ENCODE data around the gene SMYD4. TPM values are rescaled to one million over a fixed set of nuclear protein-coding genes. Genes with fewer than 3 reads are reported as not detected.

Gene SMYD4
- total RNA-seq, 1 donor from 2014 or later, result 8.4 TPM

GRCh38 chr17:1852327-1852726, 22.6 kb upstream of the SMYD4 start:
- no peak for DNase-seq (ENCODE audit: low spot score)
- H3K4me1 Mint-ChIP-seq (ENCODE audit: low read depth), result peaks cover 4% of the 10 kb centered on the region
- H3K27ac Mint-ChIP-seq (ENCODE audit: unreplicated experiment), result no peak overlapping the region
- peaks cover 21% of the 10 kb centered on the region for H3K36me3 Mint-ChIP-seq (ENCODE audit: low read depth)
- H3K27me3 Mint-ChIP-seq (ENCODE audit: low read depth), result no peaks in the 10 kb centered on the region
- H3K9me3 Mint-ChIP-seq (ENCODE audit: low read depth), result no peaks in the 10 kb centered on the region
- TF ChIP-seq, protein P1, sequence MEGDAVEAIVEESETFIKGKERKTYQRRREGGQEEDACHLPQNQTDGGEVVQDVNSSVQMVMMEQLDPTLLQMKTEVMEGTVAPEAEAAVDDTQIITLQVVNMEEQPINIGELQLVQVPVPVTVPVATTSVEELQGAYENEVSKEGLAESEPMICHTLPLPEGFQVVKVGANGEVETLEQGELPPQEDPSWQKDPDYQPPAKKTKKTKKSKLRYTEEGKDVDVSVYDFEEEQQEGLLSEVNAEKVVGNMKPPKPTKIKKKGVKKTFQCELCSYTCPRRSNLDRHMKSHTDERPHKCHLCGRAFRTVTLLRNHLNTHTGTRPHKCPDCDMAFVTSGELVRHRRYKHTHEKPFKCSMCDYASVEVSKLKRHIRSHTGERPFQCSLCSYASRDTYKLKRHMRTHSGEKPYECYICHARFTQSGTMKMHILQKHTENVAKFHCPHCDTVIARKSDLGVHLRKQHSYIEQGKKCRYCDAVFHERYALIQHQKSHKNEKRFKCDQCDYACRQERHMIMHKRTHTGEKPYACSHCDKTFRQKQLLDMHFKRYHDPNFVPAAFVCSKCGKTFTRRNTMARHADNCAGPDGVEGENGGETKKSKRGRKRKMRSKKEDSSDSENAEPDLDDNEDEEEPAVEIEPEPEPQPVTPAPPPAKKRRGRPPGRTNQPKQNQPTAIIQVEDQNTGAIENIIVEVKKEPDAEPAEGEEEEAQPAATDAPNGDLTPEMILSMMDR (IDR thresholded peaks at IDR 0.05), result no peak
- no peak overlapping the region for H3K4me3 Mint-ChIP-seq (ENCODE audit: unreplicated experiment)

DNA sequence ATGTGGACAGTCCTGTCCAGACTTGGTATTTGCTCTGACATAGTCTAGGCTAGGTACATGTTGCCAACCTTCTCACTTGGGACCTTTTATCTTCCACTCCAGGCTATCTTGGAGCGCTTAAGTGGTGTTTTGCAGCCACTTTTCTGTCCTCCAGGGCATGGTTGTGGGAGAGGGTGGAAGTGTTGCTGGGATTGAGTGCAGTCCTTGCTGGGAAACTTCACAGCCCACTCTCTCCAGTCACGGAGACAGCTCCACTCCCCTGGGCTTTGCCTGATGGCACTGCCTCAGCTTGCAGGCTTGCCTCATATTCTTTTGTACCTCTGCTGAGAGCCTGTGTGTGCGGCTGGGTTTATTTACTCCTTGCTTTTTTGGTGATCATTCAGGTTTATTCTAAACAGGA, 17.5 kb upstream of the SMYD4 start:
- Mint-ChIP-seq H3K27ac (ENCODE audit: unreplicated experiment) (no peak overlapping the region), H3K27me3 (ENCODE audit: low read depth) (no peaks in the 10 kb centered on the region), H3K9me3 (ENCODE audit: low read depth) (no peaks in the 10 kb centered on the region), H3K4me3 (ENCODE audit: unreplicated experiment) (no peak overlapping the region), H3K36me3 (ENCODE audit: low read depth) (peaks cover 24% of the 10 kb centered on the region), H3K4me1 (ENCODE audit: low read depth) (peaks cover 4% of the 10 kb centered on the region)
- no peak for DNase-seq (ENCODE audit: low spot score)
- TF ChIP-seq, protein P1 (IDR thresholded peaks at IDR 0.05), result no peak

- no peaks in the 10 kb centered on the region for H3K27me3 Mint-ChIP-seq (ENCODE audit: low read depth)
- no peaks in the 10 kb centered on the region for H3K4me1 Mint-ChIP-seq (ENCODE audit: low read depth)
- H3K9me3 Mint-ChIP-seq (ENCODE audit: low read depth), result no peaks in the 10 kb centered on the region
- peaks cover 20% of the 10 kb centered on the region for H3K36me3 Mint-ChIP-seq (ENCODE audit: low read depth)
- H3K4me3 Mint-ChIP-seq (ENCODE audit: unreplicated experiment), result no peak overlapping the region
- no peak overlapping the region for H3K27ac Mint-ChIP-seq (ENCODE audit: unreplicated experiment)
- no peak for DNase-seq (ENCODE audit: low spot score)
- TF ChIP-seq, protein P1 (IDR thresholded peaks at IDR 0.05), result no peak
Observed at GRCh38 chr17:1843947-1844346, 14.2 kb upstream of the SMYD4 start.

DNA sequence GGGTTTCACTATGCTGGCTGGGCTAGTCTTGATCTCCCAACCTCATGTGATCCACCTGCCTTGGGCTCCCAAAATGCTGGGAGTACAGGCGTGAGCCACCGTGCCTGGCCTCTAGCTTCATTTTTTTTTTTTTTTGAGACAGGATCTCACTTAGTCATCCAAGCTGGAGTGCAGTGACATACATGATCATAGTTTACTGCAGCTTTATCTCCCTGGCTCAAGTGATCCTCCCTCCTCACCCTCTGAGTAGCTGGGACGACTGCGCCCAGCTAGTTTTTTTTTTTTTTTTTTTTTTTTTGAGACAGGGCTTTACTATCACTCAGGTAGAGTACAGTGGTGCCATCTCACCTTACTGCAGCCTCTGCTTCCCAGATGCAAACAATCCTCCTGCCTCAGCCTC, 9.8 kb upstream of the SMYD4 start:
- no peak for DNase-seq (ENCODE audit: low spot score)
- H3K4me3 Mint-ChIP-seq (ENCODE audit: unreplicated experiment), result no peak overlapping the region
- H3K9me3 Mint-ChIP-seq (ENCODE audit: low read depth), result no peaks in the 10 kb centered on the region
- H3K4me1 Mint-ChIP-seq (ENCODE audit: low read depth), result no peaks in the 10 kb centered on the region
- no peak overlapping the region for H3K27ac Mint-ChIP-seq (ENCODE audit: unreplicated experiment)
- no peaks in the 10 kb centered on the region for H3K27me3 Mint-ChIP-seq (ENCODE audit: low read depth)
- TF ChIP-seq, protein P1 (IDR thresholded peaks at IDR 0.05), result no peak
- H3K36me3 Mint-ChIP-seq (ENCODE audit: low read depth), result peaks cover 10% of the 10 kb centered on the region

DNA sequence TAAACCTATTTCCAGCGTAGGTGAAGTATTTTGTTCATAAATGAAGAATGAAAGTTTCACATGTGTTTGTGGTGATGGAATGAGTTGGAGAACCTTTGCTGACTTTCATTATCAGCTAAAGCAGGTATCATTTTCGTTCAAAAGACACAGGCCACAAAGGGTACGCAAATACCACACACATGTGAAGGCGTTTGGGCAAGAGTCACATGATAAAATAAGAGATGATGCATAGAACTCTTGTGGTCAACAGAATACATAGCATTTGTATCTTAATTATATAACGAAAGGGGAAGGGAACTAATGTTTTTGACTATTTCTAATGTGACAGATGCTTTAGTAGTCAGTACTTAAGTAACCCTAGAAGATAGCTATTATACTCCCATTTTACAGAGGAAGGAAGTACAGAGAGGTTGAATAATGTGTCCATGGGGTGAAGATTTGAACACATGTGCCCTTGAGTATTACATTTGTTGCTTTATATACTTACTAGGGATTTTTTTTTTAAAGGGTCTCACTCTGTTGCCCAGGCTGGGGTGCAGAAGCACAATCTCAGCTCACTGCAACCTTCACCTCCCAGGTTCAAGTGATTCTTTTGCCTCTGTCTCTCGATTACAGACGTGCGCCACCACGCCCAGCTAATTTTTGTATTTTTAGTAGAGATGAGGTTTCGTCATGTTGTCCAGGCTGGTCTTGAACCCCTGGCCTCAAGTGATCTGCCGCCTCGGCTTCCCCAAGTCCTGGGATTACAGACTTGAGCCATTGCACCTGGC, 4.9 kb upstream of the SMYD4 start:
- H3K4me1 Mint-ChIP-seq (ENCODE audit: low read depth), result peaks cover 12% of the 10 kb centered on the region

More for the DNA sequence above, 4.9 kb upstream of the SMYD4 start:
- H3K36me3 Mint-ChIP-seq (ENCODE audit: low read depth), result peaks cover 2% of the 10 kb centered on the region
- H3K4me3 Mint-ChIP-seq (ENCODE audit: unreplicated experiment), result no peak overlapping the region
- H3K27ac Mint-ChIP-seq (ENCODE audit: unreplicated experiment), result no peak overlapping the region
- no peaks in the 10 kb centered on the region for H3K9me3 Mint-ChIP-seq (ENCODE audit: low read depth)
- DNase-seq (ENCODE audit: low spot score), result no peak
- no peaks in the 10 kb centered on the region for H3K27me3 Mint-ChIP-seq (ENCODE audit: low read depth)
- TF ChIP-seq, protein P1 (IDR thresholded peaks at IDR 0.05), result no peak

Data from chondrocyte (in vitro differentiated cells).